ENCODE measurements around the gene MEX3D. TPM values are rescaled to one million over a fixed set of nuclear protein-coding genes. Genes with fewer than 3 reads are reported as not detected.

Gene MEX3D
- total and polyA plus RNA-seq, 2 experiments from 2014 or later = 12.4 to 94.9 TPM

- H3K27ac Mint-ChIP-seq = no peak overlapping the region
Measured at GRCh38 chr19:1582201-1582600, 14.1 kb upstream of the MEX3D start.

More at GRCh38 chr19:1582201-1582600, 14.1 kb upstream of the MEX3D start:
- DNase-seq (ENCODE audit: low spot score) = no peak
- no peak for TF ChIP-seq NANOG (IDR thresholded peaks at IDR 0.05; ENCODE audit: borderline replicate concordance)
- TF ChIP-seq JUNB (IDR thresholded peaks at IDR 0.05; ENCODE audit: unreplicated experiment) = no peak
- TF ChIP-seq EZH2phosphoT487 (IDR thresholded peaks at IDR 0.05; ENCODE audit: unreplicated experiment) = no peak
- TF ChIP-seq STAT1 (IDR thresholded peaks at IDR 0.05; ENCODE audit: unreplicated experiment) = no peak
- TF ChIP-seq ZNF462 (CRISPR knock-in tag; IDR thresholded peaks at IDR 0.05) = no peak
- no peak for TF ChIP-seq ZNF331 (CRISPR knock-in tag; IDR thresholded peaks at IDR 0.05; ENCODE audit: low read depth)
- TF ChIP-seq EZH2 (IDR thresholded peaks at IDR 0.05; ENCODE audit: low read depth, unreplicated experiment) = no peak
- TF ChIP-seq POLR2AphosphoS5 (IDR thresholded peaks at IDR 0.05; ENCODE audit: low read depth) = no peak
- no peak for TF ChIP-seq CTCF (conservative IDR thresholded peaks at IDR 0.05; ENCODE audit: low read depth in 2 of 2)
- TF ChIP-seq ETS1 (IDR thresholded peaks at IDR 0.05) = no peak
- no peak for TF ChIP-seq REST (IDR thresholded peaks at IDR 0.05; ENCODE audit: unreplicated experiment)
- no peak for TF ChIP-seq CREB1 (CRISPR knock-in tag; IDR thresholded peaks at IDR 0.05; ENCODE audit: low read depth)
- TF ChIP-seq ZNF114 (CRISPR knock-in tag; IDR thresholded peaks at IDR 0.05) = no peak
- H4K20me1 ChIP-seq (replicated peaks; ENCODE audit: insufficient read depth) = peaks cover 14% of the 10 kb centered on the region
- no peak overlapping the region for H2AFZ ChIP-seq
- H3K27ac ChIP-seq (ENCODE audit: low read depth) = no peak overlapping the region
- no peaks in the 10 kb centered on the region for H3K9me2 ChIP-seq (ENCODE audit: insufficient read depth)
- no peaks in the 10 kb centered on the region for H3F3A ChIP-seq (replicated peaks; ENCODE audit: low read depth)
- H3K4me2 ChIP-seq = no peak overlapping the region
- H3K4me3 ChIP-seq = no peak overlapping the region
- H3K9me3 Mint-ChIP-seq = no peaks in the 10 kb centered on the region
- peaks cover 63% of the 10 kb centered on the region for H3K36me3 Mint-ChIP-seq (ENCODE audit: low read depth)
- peaks cover 14% of the 10 kb centered on the region for H3K79me2 ChIP-seq (replicated peaks; ENCODE audit: insufficient read depth)
- no peaks in the 10 kb centered on the region for H3K4me1 ChIP-seq (ENCODE audit: insufficient read depth)
- no peaks in the 10 kb centered on the region for H3K27me3 ChIP-seq (ENCODE audit: insufficient read depth)
- no peak overlapping the region for H3K4me3 Mint-ChIP-seq
- H3K4me1 Mint-ChIP-seq = no peaks in the 10 kb centered on the region
- ATAC-seq = no peak
- H3K36me3 ChIP-seq (ENCODE audit: insufficient read depth) = no peaks in the 10 kb centered on the region; the same call in 1 of the 2 replicates
- peaks cover 2% of the 10 kb centered on the region for H3K27me3 Mint-ChIP-seq (ENCODE audit: insufficient read depth, low read depth, poor library complexity)
